ENCODE results near the gene GCFC2.
"Not testable (repeated sequence)": the region's sequence is repeated elsewhere in the genome, so short reads cannot be mapped to it uniquely, and the experiment has no call there.

The GCFC2 gene

GRCh38 chr2:75710577-75711253, at the start of gene GCFC2:
GCFC2 (minus strand) TSS chr2:75710915; CDS start chr2:75710855, 60 bp downstream.
- DNase-seq (ENCODE audit: low read depth) = no peak

GRCh38 chr2:75752828-75753227, 42.1 kb upstream of the GCFC2 start:
- DNase-seq (ENCODE audit: low read depth) = no peak

GRCh38 chr2:75751824-75752468, 41.2 kb upstream of the GCFC2 start:
- no peak for DNase-seq (ENCODE audit: low read depth)

- no peak for DNase-seq (ENCODE audit: low read depth)
These were observed 40.6 kb upstream of the GCFC2 start for GRCh38 chr2:75751360-75751759.

- DNase-seq (ENCODE audit: low read depth) = no peak
These were observed 27.2 kb upstream of the GCFC2 start for GRCh38 chr2:75737961-75738360.

- no peak for DNase-seq (ENCODE audit: low read depth)
These were observed 25.6 kb upstream of the GCFC2 start for GRCh38 chr2:75736276-75736675.

- no peak for DNase-seq (ENCODE audit: low read depth)
These were observed 19.1 kb upstream of the GCFC2 start for GRCh38 chr2:75729861-75730260.

- DNase-seq (ENCODE audit: low read depth) = no peak
These were observed 18.1 kb upstream of the GCFC2 start for GRCh38 chr2:75728614-75729419.

- DNase-seq (ENCODE audit: low read depth) = no peak
These were observed 12.0 kb upstream of the GCFC2 start for GRCh38 chr2:75722687-75723086.

GRCh38 chr2:75720525-75720924, 9.8 kb upstream of the GCFC2 start:
- no peak for DNase-seq (ENCODE audit: low read depth)

GRCh38 chr2:75719616-75720015, 8.9 kb upstream of the GCFC2 start:
- DNase-seq (ENCODE audit: low read depth) = no peak

- DNase-seq (ENCODE audit: low read depth) = no peak
These were observed 5.7 kb upstream of the GCFC2 start for GRCh38 chr2:75716406-75716805.

- DNase-seq (ENCODE audit: low read depth) = not testable (repeated sequence)
These were observed 875 bp upstream of the GCFC2 start for GRCh38 chr2:75711590-75711989.

- DNase-seq (ENCODE audit: low read depth) = no peak
These were observed 517 bp downstream of the GCFC2 start for GRCh38 chr2:75710220-75710576.

- no peak for DNase-seq (ENCODE audit: low read depth)
These were observed 1.4 kb downstream of the GCFC2 start for GRCh38 chr2:75709297-75709696.

- no peak for DNase-seq (ENCODE audit: low read depth)
These were observed 2.8 kb downstream of the GCFC2 start for GRCh38 chr2:75707901-75708300.

GRCh38 chr2:75705921-75706320, 4.8 kb downstream of the GCFC2 start:
- no peak for DNase-seq (ENCODE audit: low read depth)

- no peak for DNase-seq (ENCODE audit: low read depth)
These were observed 7.0 kb downstream of the GCFC2 start for GRCh38 chr2:75703589-75704287.

- no peak for DNase-seq (ENCODE audit: low read depth)
These were observed 8.1 kb downstream of the GCFC2 start for GRCh38 chr2:75702593-75702992.

- no peak for DNase-seq (ENCODE audit: low read depth)
These were observed 11.8 kb downstream of the GCFC2 start for GRCh38 chr2:75698918-75699317.

- DNase-seq (ENCODE audit: low read depth) = no peak
These were observed 22.5 kb downstream of the GCFC2 start for GRCh38 chr2:75688196-75688595.

- not testable (repeated sequence) for DNase-seq (ENCODE audit: low read depth)
These were observed 27.3 kb downstream of the GCFC2 start for GRCh38 chr2:75683430-75683829.

- DNase-seq (ENCODE audit: low read depth) = no peak
These were observed 30.3 kb downstream of the GCFC2 start for GRCh38 chr2:75680402-75680801.

All from non-pigmented ciliary epithelial cell (primary cell).